Measurements from ENCODE around the gene GPRASP3. TPM values are rescaled to one million over a fixed set of nuclear protein-coding genes. Genes with fewer than 3 reads are reported as not detected.
A peak's percentile ranks its signal among the peaks of the same experiment; 100 is the strongest.
"Not testable (repeated sequence)": the region's sequence is repeated elsewhere in the genome, so short reads cannot be mapped to it uniquely, and the experiment has no call there.

Gene GPRASP3
- total and polyA plus RNA-seq, 4 experiments from 2014 or later, result 0.63 to 3.5 (median 1.7) TPM

GRCh38 chrX:102721169-102721506 is 595 bp downstream of the GPRASP3 start:
- H3K27me3 ChIP-seq (ENCODE audit: insufficient read depth, low read length); H3K27me3 Mint-ChIP-seq; H3K9me3 Mint-ChIP-seq; H3K36me3 Mint-ChIP-seq; H3K9me3 ChIP-seq (ENCODE audit: control insufficient read depth in 1 of 2, low read length in 2 of 2); DNase-seq; H3K36me3 ChIP-seq (ENCODE audit: insufficient read depth, low read length); H3K4me1 ChIP-seq (ENCODE audit: insufficient read depth, low read length); CTCF ChIA-PET (ENCODE audit: partially characterized antibody): not testable (repeated sequence)
- POLR2A ChIA-PET (ENCODE audit: partially characterized antibody), result interaction anchor here (0.9 kb wide), 1 partner anchor 122 kb away, joined by 4 read pairs; the partner anchor contains the start of gene ARMCX5
- Histone ChIP-seq H3K27ac (ENCODE audit: low read depth, low read length) (peak overlapping the region; percentile 30), H3K4me3 (ENCODE audit: low read length in 2 of 2) (peak overlapping the region in 1 of 2 donors; percentile 47)
- intact Hi-C loops (cut with micrococcal nuclease), result loop anchor here (2.0 kb wide), 1 partner anchor 48 kb away; no protein-coding TSS in a partner anchor
- H3K4me3 Mint-ChIP-seq, result peak overlapping the region; percentile 43 to 93 (median 91)
- peak overlapping the region in 1 of 7 donors; percentile 77 for H3K27ac Mint-ChIP-seq
- H3K4me1 Mint-ChIP-seq, result peaks cover 10 to 17% (median 11%) of the 10 kb centered on the region in 4 donors

GRCh38 chrX:102723456-102723855 is 2.9 kb downstream of the GPRASP3 start:
- Histone ChIP-seq H3K27me3 (ENCODE audit: insufficient read depth, low read length) (no peaks in the 10 kb centered on the region), H3K27ac (ENCODE audit: low read depth, low read length) (no peak overlapping the region), H3K9me3 (ENCODE audit: control insufficient read depth in 1 of 2, low read length in 2 of 2) (no peaks in the 10 kb centered on the region), H3K4me3 (ENCODE audit: low read length in 2 of 2) (no peak overlapping the region), H3K4me1 (ENCODE audit: insufficient read depth, low read length) (peaks cover 5% of the 10 kb centered on the region), H3K36me3 (ENCODE audit: insufficient read depth, low read length) (no peaks in the 10 kb centered on the region)
- Mint-ChIP-seq H3K36me3 (no peaks in the 10 kb centered on the region), H3K9me3 (no peaks in the 10 kb centered on the region), H3K4me3 (no peak overlapping the region), H3K27me3 (no peaks in the 10 kb centered on the region), H3K27ac (no peak overlapping the region), H3K4me1 (peaks cover 10 to 17% (median 11%) of the 10 kb centered on the region in 4 donors)
- no peak for DNase-seq
- ChIA-PET CTCF (ENCODE audit: partially characterized antibody) (no interaction called here), POLR2A (ENCODE audit: partially characterized antibody) (no interaction called here)
- intact Hi-C loops (cut with micrococcal nuclease), result no loop called here

GRCh38 chrX:102727761-102728160 is 7.2 kb downstream of the GPRASP3 start:
- Histone ChIP-seq H3K27me3 (ENCODE audit: insufficient read depth, low read length) (no peaks in the 10 kb centered on the region), H3K36me3 (ENCODE audit: insufficient read depth, low read length) (no peaks in the 10 kb centered on the region), H3K9me3 (ENCODE audit: control insufficient read depth in 1 of 2, low read length in 2 of 2) (no peaks in the 10 kb centered on the region), H3K4me3 (ENCODE audit: low read length in 2 of 2) (no peak overlapping the region), H3K4me1 (ENCODE audit: insufficient read depth, low read length) (no peaks in the 10 kb centered on the region), H3K27ac (ENCODE audit: low read depth, low read length) (no peak overlapping the region)
- no peaks in the 10 kb centered on the region for H3K9me3 Mint-ChIP-seq
- no peak for DNase-seq
- intact Hi-C loops (cut with micrococcal nuclease), result no loop called here
- ChIA-PET POLR2A (ENCODE audit: partially characterized antibody) (no interaction called here), CTCF (ENCODE audit: partially characterized antibody) (no interaction called here)
- H3K4me1 Mint-ChIP-seq, result peaks cover 0 to 2% (median 0%) of the 10 kb centered on the region in 4 donors
- H3K27me3 Mint-ChIP-seq, result no peaks in the 10 kb centered on the region
- no peak overlapping the region for H3K27ac Mint-ChIP-seq
- H3K36me3 Mint-ChIP-seq, result no peaks in the 10 kb centered on the region
- no peak overlapping the region for H3K4me3 Mint-ChIP-seq

GRCh38 chrX:102728646-102729045 is 8.1 kb downstream of the GPRASP3 start:
- no peaks in the 10 kb centered on the region for H3K9me3 Mint-ChIP-seq
- ChIA-PET CTCF (ENCODE audit: partially characterized antibody) (no interaction called here), POLR2A (ENCODE audit: partially characterized antibody) (no interaction called here)
- no peaks in the 10 kb centered on the region for H3K36me3 Mint-ChIP-seq
- H3K27ac ChIP-seq (ENCODE audit: low read depth, low read length), result no peak overlapping the region
- no peak overlapping the region for H3K4me3 Mint-ChIP-seq
- no peaks in the 10 kb centered on the region for H3K36me3 ChIP-seq (ENCODE audit: insufficient read depth, low read length)
- no peaks in the 10 kb centered on the region for H3K27me3 ChIP-seq (ENCODE audit: insufficient read depth, low read length)
- no peaks in the 10 kb centered on the region for H3K9me3 ChIP-seq (ENCODE audit: control insufficient read depth in 1 of 2, low read length in 2 of 2)
- no peak overlapping the region for H3K4me3 ChIP-seq (ENCODE audit: low read length in 2 of 2)
- peaks cover 0 to 2% (median 0%) of the 10 kb centered on the region in 4 donors for H3K4me1 Mint-ChIP-seq
- H3K27ac Mint-ChIP-seq, result no peak overlapping the region
- DNase-seq, result no peak
- H3K27me3 Mint-ChIP-seq, result no peaks in the 10 kb centered on the region
- intact Hi-C loops (cut with micrococcal nuclease), result no loop called here
- H3K4me1 ChIP-seq (ENCODE audit: insufficient read depth, low read length), result no peaks in the 10 kb centered on the region

- H3K27ac Mint-ChIP-seq, result peak overlapping the region in 2 of 7 donors; percentile 9 to 53
- Histone ChIP-seq H3K9me3 (ENCODE audit: control insufficient read depth in 1 of 2, low read length in 2 of 2) (no peaks in the 10 kb centered on the region), H3K27me3 (ENCODE audit: insufficient read depth, low read length) (no peaks in the 10 kb centered on the region), H3K4me1 (ENCODE audit: insufficient read depth, low read length) (no peaks in the 10 kb centered on the region), H3K36me3 (ENCODE audit: insufficient read depth, low read length) (no peaks in the 10 kb centered on the region), H3K4me3 (ENCODE audit: low read length in 2 of 2) (no peak overlapping the region), H3K27ac (ENCODE audit: low read depth, low read length) (no peak overlapping the region)
- no peaks in the 10 kb centered on the region for H3K9me3 Mint-ChIP-seq
- H3K36me3 Mint-ChIP-seq, result no peaks in the 10 kb centered on the region
- no peak for DNase-seq
- POLR2A ChIA-PET (ENCODE audit: partially characterized antibody), result no interaction called here
- no peaks in the 10 kb centered on the region for H3K27me3 Mint-ChIP-seq
- no peaks in the 10 kb centered on the region for H3K4me1 Mint-ChIP-seq
- intact Hi-C loops (cut with micrococcal nuclease), result no loop called here
- H3K4me3 Mint-ChIP-seq, result no peak overlapping the region
- CTCF ChIA-PET (ENCODE audit: partially characterized antibody), result no interaction called here
Observed at GRCh38 chrX:102739657-102740056, 19.1 kb downstream of the GPRASP3 start.

GRCh38 chrX:102744307-102744706 is 23.8 kb downstream of the GPRASP3 start:
- no peaks in the 10 kb centered on the region for H3K27me3 Mint-ChIP-seq

GRCh38 chrX:102745513-102745856 is 24.9 kb downstream of the GPRASP3 start:
- intact Hi-C loops (cut with micrococcal nuclease), result no loop called here
- no peaks in the 10 kb centered on the region for H3K36me3 ChIP-seq (ENCODE audit: insufficient read depth, low read length)
- H3K9me3 ChIP-seq (ENCODE audit: control insufficient read depth in 1 of 2, low read length in 2 of 2), result no peaks in the 10 kb centered on the region
- CTCF ChIA-PET (ENCODE audit: partially characterized antibody), result no interaction called here
- peak overlapping the region in 7 of 8 donors; percentile 60 to 90 (median 83) for H3K4me3 Mint-ChIP-seq
- H3K36me3 Mint-ChIP-seq, result no peaks in the 10 kb centered on the region
- no peaks in the 10 kb centered on the region for H3K9me3 Mint-ChIP-seq
- H3K27me3 ChIP-seq (ENCODE audit: insufficient read depth, low read length), result no peaks in the 10 kb centered on the region
- H3K4me3 ChIP-seq (ENCODE audit: low read length in 2 of 2), result no peak overlapping the region
- no peaks in the 10 kb centered on the region for H3K4me1 ChIP-seq (ENCODE audit: insufficient read depth, low read length)
- no peak overlapping the region for H3K27ac Mint-ChIP-seq
- DNase-seq, result no peak
- POLR2A ChIA-PET (ENCODE audit: partially characterized antibody), result no interaction called here
- H3K27ac ChIP-seq (ENCODE audit: low read depth, low read length), result no peak overlapping the region
- H3K27me3 Mint-ChIP-seq, result no peaks in the 10 kb centered on the region
- H3K4me1 Mint-ChIP-seq, result peaks cover 0 to 2% (median 0%) of the 10 kb centered on the region in 4 donors

More at GRCh38 chrX:102744307-102744706, 23.8 kb downstream of the GPRASP3 start:
- Histone ChIP-seq H3K4me1 (ENCODE audit: insufficient read depth, low read length) (no peaks in the 10 kb centered on the region), H3K36me3 (ENCODE audit: insufficient read depth, low read length) (no peaks in the 10 kb centered on the region), H3K9me3 (ENCODE audit: control insufficient read depth in 1 of 2, low read length in 2 of 2) (no peaks in the 10 kb centered on the region), H3K27ac (ENCODE audit: low read depth, low read length) (no peak overlapping the region), H3K4me3 (ENCODE audit: low read length in 2 of 2) (no peak overlapping the region), H3K27me3 (ENCODE audit: insufficient read depth, low read length) (no peaks in the 10 kb centered on the region)
- ChIA-PET CTCF (ENCODE audit: partially characterized antibody) (no interaction called here), POLR2A (ENCODE audit: partially characterized antibody) (no interaction called here)
- intact Hi-C loops (cut with micrococcal nuclease), result no loop called here
- H3K27ac Mint-ChIP-seq, result no peak overlapping the region
- no peaks in the 10 kb centered on the region for H3K36me3 Mint-ChIP-seq
- H3K9me3 Mint-ChIP-seq, result no peaks in the 10 kb centered on the region
- H3K4me3 Mint-ChIP-seq, result peak overlapping the region in 2 of 8 donors; percentile 39 to 45
- peaks cover 0 to 2% (median 0%) of the 10 kb centered on the region in 4 donors for H3K4me1 Mint-ChIP-seq
- no peak for DNase-seq
